ENCODE results near the gene MRLN. TPM values are rescaled to one million over a fixed set of nuclear protein-coding genes. Genes with fewer than 3 reads are reported as not detected.

The MRLN gene
- total and polyA plus RNA-seq, 2 of the 8 experiments (the other 6 are each of a cell fraction or from before 2014, with no cell fraction given): 0.21 TPM; not detected in 1

- no peak overlapping the region for H3K23ac ChIP-seq (ENCODE audit: insufficient read length)
- no peak overlapping the region for H2BK12ac ChIP-seq (ENCODE audit: low read depth, low read length)
- no peaks in the 10 kb centered on the region for H3K23me2 ChIP-seq (ENCODE audit: low read depth, low read length)
- H2AK5ac ChIP-seq (ENCODE audit: low read depth, low read length): no peak overlapping the region
- no peak overlapping the region for H3K18ac ChIP-seq (ENCODE audit: extremely low read depth, low read length)
- H2AFZ ChIP-seq (ENCODE audit: low read length): no peak overlapping the region
- H4K20me1 ChIP-seq (replicated peaks in 1 of 2; ENCODE audit: control insufficient read depth in 1 of 2, insufficient read depth in 2 of 2, low read length in 2 of 2): no peaks in the 10 kb centered on the region
- H3K4ac ChIP-seq (replicated peaks; ENCODE audit: insufficient read length, low read depth, low read length): no peak overlapping the region
- no peak overlapping the region for H4K8ac ChIP-seq (ENCODE audit: extremely low read depth, insufficient read depth, low read length)
- no peak overlapping the region for H3K56ac ChIP-seq (replicated peaks; ENCODE audit: insufficient read length, low read depth, low read length)
- no peak overlapping the region for H2BK120ac ChIP-seq (replicated peaks; ENCODE audit: low read depth, low read length)
- H3K36me3 ChIP-seq (ENCODE audit: control insufficient read depth in 2 of 4, insufficient read depth in 4 of 4, low read length in 3 of 4): no peaks in the 10 kb centered on the region
- DNase-seq (ENCODE audit: low read depth in 1 of 2, low spot score in 2 of 2) (no peak), FAIRE-seq (no peak)
- no peak overlapping the region for H3K9ac ChIP-seq (replicated peaks in 1 of 4; ENCODE audit: extremely low read depth in 1 of 4, low read depth in 3 of 4, low read length in 3 of 4)
- H3K14ac ChIP-seq (ENCODE audit: insufficient read length): no peak overlapping the region
- no peak overlapping the region for H4K5ac ChIP-seq (ENCODE audit: insufficient read length, low read depth, low read length)
- no peak overlapping the region for H2BK20ac ChIP-seq (ENCODE audit: low read length)
- ChIA-PET POLR2A (ENCODE audit: partially characterized antibody) (interaction anchor here (1.2 kb wide), 1 partner anchor 11 kb away, joined by 4 read pairs; the partner anchor contains the start of gene SLC16A9), CTCF (ENCODE audit: partially characterized antibody) (interaction anchor here (0.6 to 1.1 kb wide), 3 partner anchors 9 to 936 kb away, joined by 3 read pairs; no protein-coding TSS in a partner anchor)
- H4K91ac ChIP-seq (replicated peaks; ENCODE audit: insufficient read length, low read length): no peak overlapping the region
- no peak overlapping the region for H2BK5ac ChIP-seq (ENCODE audit: low read depth, low read length)
- peaks cover 0 to 3% of the 10 kb centered on the region in 2 experiments; a peak in 2 of 4 replicates for H3K9me3 ChIP-seq (ENCODE audit: insufficient read depth in 2 of 2, low read depth in 1 of 2, low read length in 1 of 2)
- H3K27me3 ChIP-seq (replicated peaks in 1 of 4; ENCODE audit: control insufficient read depth in 3 of 4, extremely low read depth in 1 of 4, insufficient read depth in 3 of 4, low read length in 3 of 4): peaks cover 0 to 1% (median 0%) of the 10 kb centered on the region in 4 experiments; a peak in 1 of 7 replicates
- H3K4me2 ChIP-seq (ENCODE audit: insufficient read depth in 1 of 2, low read depth in 2 of 2, low read length in 2 of 2): no peak overlapping the region
- H3K4me3 ChIP-seq (ENCODE audit: extremely low read depth in 1 of 4, insufficient read depth in 2 of 4, low read depth in 3 of 4, low read length in 4 of 4): no peak overlapping the region
- no peak overlapping the region for H3K27ac ChIP-seq (ENCODE audit: low read depth, low read length)
- no peak overlapping the region for H2BK15ac ChIP-seq (ENCODE audit: low read length)
- no peaks in the 10 kb centered on the region for H3K4me1 ChIP-seq (replicated peaks in 1 of 4; ENCODE audit: control insufficient read depth in 3 of 4, insufficient read depth in 4 of 4, low read length in 3 of 4)
- H3K79me1 ChIP-seq (ENCODE audit: low read depth, low read length): no peaks in the 10 kb centered on the region
- no peaks in the 10 kb centered on the region for H3K79me2 ChIP-seq (ENCODE audit: control insufficient read depth in 1 of 2, insufficient read depth in 2 of 2, low read length in 2 of 2)
- TF ChIP-seq EGR1 (IDR thresholded peaks at IDR 0.05; ENCODE audit: borderline replicate concordance, low read depth, low read length) (no peak), RNF2 (IDR thresholded peaks at IDR 0.05; ENCODE audit: borderline replicate concordance, low read depth, low read length, missing control alignments, poor library complexity, severe bottlenecking) (no peak), BRCA1 (IDR thresholded peaks at IDR 0.05; ENCODE audit: low read depth, low read length) (no peak), GTF2F1 (IDR thresholded peaks at IDR 0.05; ENCODE audit: borderline replicate concordance, low read depth, low read length) (no peak), SP4 (IDR thresholded peaks at IDR 0.05; ENCODE audit: low read length) (no peak), CEBPB (IDR thresholded peaks at IDR 0.05; ENCODE audit: low read depth, low read length) (no peak), TEAD4 (IDR thresholded peaks at IDR 0.05; ENCODE audit: low read depth, low read length) (no peak), FOSL1 (IDR thresholded peaks at IDR 0.05; ENCODE audit: insufficient read depth, low read depth, low read length) (no peak), NANOG (IDR thresholded peaks at IDR 0.05; ENCODE audit: insufficient read depth, low read depth, low read length, poor library complexity, severe bottlenecking) (no peak)
- TF ChIP-seq, protein P1, sequence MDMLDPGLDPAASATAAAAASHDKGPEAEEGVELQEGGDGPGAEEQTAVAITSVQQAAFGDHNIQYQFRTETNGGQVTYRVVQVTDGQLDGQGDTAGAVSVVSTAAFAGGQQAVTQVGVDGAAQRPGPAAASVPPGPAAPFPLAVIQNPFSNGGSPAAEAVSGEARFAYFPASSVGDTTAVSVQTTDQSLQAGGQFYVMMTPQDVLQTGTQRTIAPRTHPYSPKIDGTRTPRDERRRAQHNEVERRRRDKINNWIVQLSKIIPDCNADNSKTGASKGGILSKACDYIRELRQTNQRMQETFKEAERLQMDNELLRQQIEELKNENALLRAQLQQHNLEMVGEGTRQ (IDR thresholded peaks at IDR 0.05; ENCODE audit: low read length): no peak
- TF ChIP-seq, protein P2, sequence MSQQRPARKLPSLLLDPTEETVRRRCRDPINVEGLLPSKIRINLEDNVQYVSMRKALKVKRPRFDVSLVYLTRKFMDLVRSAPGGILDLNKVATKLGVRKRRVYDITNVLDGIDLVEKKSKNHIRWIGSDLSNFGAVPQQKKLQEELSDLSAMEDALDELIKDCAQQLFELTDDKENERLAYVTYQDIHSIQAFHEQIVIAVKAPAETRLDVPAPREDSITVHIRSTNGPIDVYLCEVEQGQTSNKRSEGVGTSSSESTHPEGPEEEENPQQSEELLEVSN (IDR thresholded peaks at IDR 0.05): no peak
Measured at GRCh38 chr10:59720377-59720776, 32.9 kb downstream of the MRLN start.

Data from H1 (cell line).